GM12864 (cell line): ENCODE data around the gene XRRA1.
"Not testable (repeated sequence)": the region's sequence is repeated elsewhere in the genome, so short reads cannot be mapped to it uniquely, and the experiment has no call there.

ENCODE experiments used
- DNase-seq: peaks from one replicate; pipeline ENCODE4 v3.0.0-alpha.2; 2011; ENCODE audit warnings: low read depth
- H3K4me3 ChIP-seq: 2 replicates; pipeline ENCODE4 v1.5.1; 2011; ENCODE audit warnings: mild to moderate bottlenecking, low read depth, low read length, control low read depth
- TF ChIP-seq, protein P1 (sequence below): IDR thresholded peaks from 2 replicates; pipeline ENCODE4 v1.5.1; 2011; ENCODE audit warnings: low read depth, mild to moderate bottlenecking, moderate library complexity, low read length, control low read depth, inconsistent platforms; ENCODE audit errors: missing control alignments

The XRRA1 gene, protein sequence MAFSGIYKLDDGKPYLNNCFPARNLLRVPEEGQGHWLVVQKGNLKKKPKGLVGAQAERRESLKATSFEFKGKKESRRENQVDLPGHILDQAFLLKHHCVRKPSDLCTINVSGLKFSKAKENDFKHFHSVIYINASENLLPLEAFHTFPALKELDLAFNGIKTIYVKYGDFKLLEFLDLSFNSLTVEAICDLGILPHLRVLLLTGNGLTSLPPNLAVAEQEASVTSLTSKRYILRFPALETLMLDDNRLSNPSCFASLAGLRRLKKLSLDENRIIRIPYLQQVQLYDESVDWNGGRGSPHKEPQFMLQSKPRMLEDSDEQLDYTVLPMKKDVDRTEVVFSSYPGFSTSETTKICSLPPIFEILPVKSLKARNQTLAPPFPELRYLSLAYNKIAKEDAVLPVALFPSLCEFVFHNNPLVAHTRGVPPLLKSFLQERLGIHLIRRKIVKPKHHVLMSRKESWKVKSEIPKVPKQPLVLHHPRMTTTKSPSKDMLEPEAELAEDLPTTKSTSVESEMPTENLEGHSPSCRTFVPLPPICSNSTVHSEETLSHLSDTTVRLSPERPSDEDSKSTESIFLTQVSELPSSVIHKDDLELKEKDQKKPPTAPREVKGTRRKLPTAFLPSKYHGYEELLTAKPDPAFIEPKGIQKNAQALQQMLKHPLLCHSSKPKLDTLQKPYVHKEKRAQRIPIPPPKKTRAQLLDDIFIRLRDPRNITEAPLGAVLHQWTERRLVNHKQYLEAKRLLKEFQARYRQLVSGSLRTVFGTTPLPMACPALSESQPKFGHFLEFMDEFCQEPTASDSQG

DNA sequence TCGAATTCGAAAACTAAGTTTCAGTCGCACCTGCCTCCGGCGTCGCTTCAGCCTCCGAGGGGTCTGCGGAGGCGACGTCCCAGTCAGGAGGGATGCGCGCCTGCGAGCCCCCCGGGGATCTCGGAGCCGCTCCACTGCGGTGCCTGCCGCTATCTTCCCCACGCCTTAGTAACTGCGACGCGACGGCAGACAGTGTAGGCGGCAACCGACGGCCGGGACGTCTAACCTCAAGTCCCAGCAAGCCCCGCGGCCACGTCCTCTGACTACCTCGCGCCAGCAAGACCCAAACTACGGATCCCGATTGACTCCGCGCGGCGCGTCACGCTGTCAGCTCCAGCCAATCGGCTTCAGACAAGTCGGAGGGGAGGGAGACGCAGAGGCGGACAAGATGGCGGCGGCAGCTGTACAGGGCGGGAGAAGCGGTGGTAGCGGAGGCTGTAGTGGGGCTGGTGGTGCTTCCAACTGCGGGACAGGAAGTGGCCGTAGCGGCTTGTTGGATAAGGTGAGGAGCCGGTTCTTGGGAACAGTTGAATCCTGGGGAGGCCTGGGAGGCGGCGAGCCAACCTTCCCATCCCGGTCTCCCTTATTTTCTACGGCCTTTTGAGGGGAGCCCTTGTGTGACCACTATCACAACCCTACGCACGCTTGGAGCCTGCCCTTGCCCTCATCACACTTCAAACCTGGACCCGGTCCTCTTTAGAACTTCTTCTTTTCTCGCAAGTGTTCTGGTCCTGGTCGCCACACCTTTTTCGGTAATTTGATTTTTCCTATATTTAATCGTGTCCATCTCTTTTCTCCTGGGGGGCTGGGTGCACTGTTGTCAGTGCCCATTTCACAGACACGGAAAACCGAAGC, at the start of gene XRRA1, which contains the start of gene SPCS2:
Gene XRRA1 (minus strand): TSS at position 194 of the 855 bp plus-strand sequence. CDS start 8,213 bp downstream, outside the sequence.
Gene SPCS2 (plus strand): TSS at position 369 of the 855 bp plus-strand sequence. CDS start 20 bp downstream, at position 389.
- TF ChIP-seq, protein P1, sequence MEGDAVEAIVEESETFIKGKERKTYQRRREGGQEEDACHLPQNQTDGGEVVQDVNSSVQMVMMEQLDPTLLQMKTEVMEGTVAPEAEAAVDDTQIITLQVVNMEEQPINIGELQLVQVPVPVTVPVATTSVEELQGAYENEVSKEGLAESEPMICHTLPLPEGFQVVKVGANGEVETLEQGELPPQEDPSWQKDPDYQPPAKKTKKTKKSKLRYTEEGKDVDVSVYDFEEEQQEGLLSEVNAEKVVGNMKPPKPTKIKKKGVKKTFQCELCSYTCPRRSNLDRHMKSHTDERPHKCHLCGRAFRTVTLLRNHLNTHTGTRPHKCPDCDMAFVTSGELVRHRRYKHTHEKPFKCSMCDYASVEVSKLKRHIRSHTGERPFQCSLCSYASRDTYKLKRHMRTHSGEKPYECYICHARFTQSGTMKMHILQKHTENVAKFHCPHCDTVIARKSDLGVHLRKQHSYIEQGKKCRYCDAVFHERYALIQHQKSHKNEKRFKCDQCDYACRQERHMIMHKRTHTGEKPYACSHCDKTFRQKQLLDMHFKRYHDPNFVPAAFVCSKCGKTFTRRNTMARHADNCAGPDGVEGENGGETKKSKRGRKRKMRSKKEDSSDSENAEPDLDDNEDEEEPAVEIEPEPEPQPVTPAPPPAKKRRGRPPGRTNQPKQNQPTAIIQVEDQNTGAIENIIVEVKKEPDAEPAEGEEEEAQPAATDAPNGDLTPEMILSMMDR, result no peak
- DNase-seq, result peak; percentile 97
- peak within 1 kb of the TSS; percentile 65 for H3K4me3 ChIP-seq

DNA sequence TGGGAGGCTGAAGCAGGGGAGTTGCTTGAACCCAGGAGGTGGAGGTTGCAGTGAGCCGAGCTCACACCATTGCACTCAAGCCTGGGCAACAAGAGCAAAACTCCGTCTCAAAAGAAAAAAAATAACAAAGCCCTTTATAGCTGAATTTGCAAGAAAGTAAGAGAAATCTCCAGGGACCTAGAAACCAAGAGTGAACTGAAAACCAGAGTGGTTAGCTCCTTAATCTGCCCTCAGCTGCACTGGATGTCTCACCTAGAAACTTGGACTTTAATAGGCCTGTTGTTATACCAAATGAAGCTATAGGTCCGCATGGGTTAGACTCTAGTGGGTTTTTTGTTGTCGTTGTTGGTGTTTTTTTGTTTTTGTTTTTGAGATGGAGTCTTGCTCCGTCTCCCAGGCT, 44.0 kb upstream of the XRRA1 start:
- H3K4me3 ChIP-seq, result no peak overlapping the region
- peak; percentile 50 for DNase-seq
- TF ChIP-seq, protein P1, result no peak

DNA sequence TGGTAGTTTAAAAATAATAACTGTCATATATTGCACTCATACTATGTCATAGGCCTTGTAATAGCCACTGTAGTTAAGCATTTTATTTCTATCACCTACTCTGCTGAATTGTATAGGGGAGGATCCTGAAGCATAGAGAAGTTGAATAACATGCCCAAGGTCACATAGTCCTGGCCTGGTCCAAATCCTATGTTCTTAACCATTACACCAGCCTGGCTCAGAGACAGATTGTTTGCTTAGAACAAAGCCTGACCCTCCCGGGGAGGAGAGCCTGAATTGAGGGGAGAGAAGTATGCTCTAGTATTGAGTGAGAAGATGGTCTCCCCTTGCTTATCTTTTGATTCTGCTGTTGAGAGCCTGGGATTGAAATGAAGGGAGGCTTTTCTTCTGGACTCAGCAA, 42.0 kb upstream of the XRRA1 start:
- DNase-seq, result no peak
- H3K4me3 ChIP-seq, result peak overlapping the region; percentile 17
- TF ChIP-seq, protein P1, result no peak

DNA sequence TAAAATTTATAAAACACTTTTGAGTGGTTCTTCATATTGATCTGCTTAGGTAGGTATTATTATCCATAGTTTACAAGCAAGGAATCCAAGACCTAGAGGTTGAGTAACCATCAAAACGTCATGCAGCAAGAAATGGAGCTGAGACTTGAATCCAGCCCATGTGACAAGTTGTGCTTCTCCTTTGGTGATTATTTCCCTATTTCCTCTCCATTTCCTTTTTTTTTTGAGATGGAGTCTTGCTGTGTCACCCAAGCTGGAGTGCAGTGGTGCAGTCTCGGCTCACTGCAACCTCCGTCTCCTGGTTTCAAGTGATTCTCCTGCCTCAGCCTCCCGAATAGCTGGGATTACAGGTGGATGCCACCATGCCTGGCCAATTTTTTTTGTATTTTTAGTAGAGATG, 41.3 kb upstream of the XRRA1 start:
- not testable (repeated sequence) for DNase-seq
- H3K4me3 ChIP-seq, result peak overlapping the region; percentile 40

DNA sequence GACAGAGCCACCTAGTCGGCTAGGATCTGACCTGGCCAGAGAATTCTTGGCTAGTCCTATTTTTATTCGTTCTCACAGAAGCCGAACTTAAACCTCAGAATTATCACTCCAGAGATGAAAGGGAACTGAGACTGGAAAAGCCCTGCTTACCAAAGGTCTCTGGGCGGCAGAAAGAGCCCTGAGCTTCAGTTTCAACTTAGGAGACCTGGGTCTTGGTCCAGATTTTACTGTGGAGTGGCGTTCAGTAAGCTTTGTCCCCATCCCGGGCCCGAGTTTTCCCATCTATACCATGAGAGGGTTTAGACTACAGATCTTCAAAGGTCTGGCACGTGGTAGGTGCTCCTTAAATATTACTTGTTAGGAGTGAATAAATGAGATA, 40.4 kb upstream of the XRRA1 start:
- TF ChIP-seq, protein P1, result no peak
- DNase-seq, result no peak
- peak overlapping the region; percentile 70 for H3K4me3 ChIP-seq

DNA sequence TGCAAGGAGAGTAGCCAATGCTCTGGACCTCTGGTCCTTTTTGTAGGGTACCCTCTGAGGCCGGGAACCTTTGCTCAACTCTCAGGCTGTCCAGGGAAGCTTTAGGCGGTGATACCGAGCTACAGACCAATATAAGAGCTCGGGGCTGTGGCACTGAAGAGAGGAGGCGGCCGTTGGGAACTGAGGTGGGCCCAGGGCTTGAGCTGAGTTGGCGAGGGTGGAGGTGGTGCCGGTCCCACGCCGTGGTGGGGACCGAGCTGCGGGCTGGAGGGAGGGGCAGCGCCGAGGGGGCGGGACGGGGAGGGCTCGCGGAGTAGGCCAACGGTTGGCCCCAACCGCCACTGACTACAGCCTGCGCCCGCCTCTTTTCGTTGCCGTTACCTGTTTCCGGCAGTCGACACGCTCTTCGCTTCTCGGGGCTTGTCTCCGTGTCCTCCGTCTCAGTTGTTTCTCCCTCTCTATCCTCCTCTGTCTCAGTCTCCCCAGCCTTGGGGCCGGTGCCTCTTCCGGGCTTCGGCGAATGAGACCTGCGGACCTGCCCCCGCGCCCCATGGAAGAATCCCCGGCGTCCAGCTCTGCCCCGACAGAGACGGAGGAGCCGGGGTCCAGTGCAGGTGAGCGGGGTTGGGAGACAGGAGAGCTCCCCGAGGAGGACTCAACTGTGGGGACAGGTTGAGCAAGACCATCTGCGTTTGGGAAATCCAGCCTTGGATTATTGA, 39.8 kb upstream of the XRRA1 start, which contains the start of gene NEU3:
Gene NEU3 (plus strand): TSS at position 393 of the 719 bp plus-strand sequence. CDS start 128 bp downstream, at position 521.
- H3K4me3 ChIP-seq, result peak within 1 kb of the TSS; percentile 70
- TF ChIP-seq, protein P1, result no peak
- DNase-seq, result peak; percentile 67
